ENCODE results near the gene RPS6KB2. TPM values are rescaled to one million over a fixed set of nuclear protein-coding genes. Genes with fewer than 3 reads are reported as not detected.
"Not testable (repeated sequence)": the region's sequence is repeated elsewhere in the genome, so short reads cannot be mapped to it uniquely, and the experiment has no call there.

RPS6KB2 gene
- total RNA-seq, 2 donors from 2014 or later, result 55.0 to 56.1 TPM

DNA sequence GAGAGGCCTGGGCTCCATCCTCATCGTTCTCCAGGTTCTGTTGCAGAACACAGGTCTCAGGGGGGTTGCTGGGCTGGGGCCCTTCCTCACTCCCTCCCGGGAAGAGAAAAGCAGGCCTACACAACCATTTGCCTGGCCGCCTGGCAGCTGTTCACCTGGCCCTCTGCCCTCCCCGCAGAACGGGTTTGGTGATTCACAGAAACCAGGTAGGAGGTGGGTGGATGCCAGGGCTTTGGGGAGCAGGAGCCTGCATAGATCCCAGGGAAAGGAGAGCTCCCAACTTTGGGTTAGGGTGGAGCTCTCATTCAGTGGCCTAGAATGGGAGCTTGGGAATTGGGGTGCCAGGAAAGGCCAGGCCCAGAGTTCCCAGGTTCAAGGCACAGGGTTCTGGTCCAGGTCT is 39.8 kb downstream of the RPS6KB2 start:
- Mint-ChIP-seq H3K27me3 (ENCODE audit: low read depth) (no peaks in the 10 kb centered on the region), H3K36me3 (ENCODE audit: insufficient read depth in 2 of 2) (no peaks in the 10 kb centered on the region), H3K9me3 (no peaks in the 10 kb centered on the region), H3K4me3 (peak overlapping the region; percentile 94 to 95), H3K4me1 (ENCODE audit: low read depth) (peaks cover 50% of the 10 kb centered on the region), H3K27ac (peak overlapping the region; percentile 43)
- DNase-seq (peak; percentile 41 to 45), ATAC-seq (replicated peaks in 1 of 2) (no peak)

- Mint-ChIP-seq H3K4me1 (ENCODE audit: low read depth) (peaks cover 50% of the 10 kb centered on the region), H3K36me3 (ENCODE audit: insufficient read depth in 2 of 2) (no peaks in the 10 kb centered on the region), H3K27me3 (ENCODE audit: low read depth) (no peaks in the 10 kb centered on the region), H3K9me3 (no peaks in the 10 kb centered on the region), H3K4me3 (peak overlapping the region; percentile 94 to 95), H3K27ac (peak overlapping the region; percentile 43)
- ATAC-seq (replicated peaks in 1 of 2) (peak in 1 of 2 donors; percentile 1), DNase-seq (peak in 1 of 2 donors; percentile 40)
Observed at GRCh38 chr11:67468456-67468758, 40.1 kb downstream of the RPS6KB2 start.

GRCh38 chr11:67468759-67469507 is 40.6 kb downstream of the RPS6KB2 start, which contains the start of gene TMEM134:
TMEM134 (minus strand) TSS chr11:67469251; CDS start chr11:67469192, 59 bp downstream.
- no peaks in the 10 kb centered on the region for H3K9me3 Mint-ChIP-seq

DNA sequence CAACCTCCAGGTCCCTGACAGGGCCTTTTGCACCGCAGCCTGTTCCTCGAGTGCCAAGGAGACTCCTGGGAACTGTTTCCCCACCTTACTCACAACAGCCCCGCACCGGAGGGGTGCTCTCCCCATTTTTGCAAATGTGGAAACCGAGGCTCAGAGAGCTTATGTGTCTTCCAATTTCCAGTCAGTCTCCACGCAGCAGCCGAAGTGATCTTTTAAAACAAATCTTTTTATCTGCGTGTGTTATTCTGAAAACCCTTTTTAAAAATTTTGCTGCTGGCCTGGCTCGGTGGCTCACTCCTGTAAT is 41.2 kb downstream of the RPS6KB2 start:
- H3K27me3 Mint-ChIP-seq (ENCODE audit: low read depth), result no peaks in the 10 kb centered on the region
- H3K36me3 Mint-ChIP-seq (ENCODE audit: insufficient read depth in 2 of 2), result no peaks in the 10 kb centered on the region
- DNase-seq (no peak), ATAC-seq (replicated peaks in 1 of 2) (no peak)
- H3K9me3 Mint-ChIP-seq, result no peaks in the 10 kb centered on the region
- peaks cover 41% of the 10 kb centered on the region for H3K4me1 Mint-ChIP-seq (ENCODE audit: low read depth)
- peak overlapping the region; percentile 84 to 94 for H3K4me3 Mint-ChIP-seq
- H3K27ac Mint-ChIP-seq, result peak overlapping the region; percentile 22

More at GRCh38 chr11:67468759-67469507, 40.6 kb downstream of the RPS6KB2 start, which contains the start of gene TMEM134:
- DNase-seq (peak; percentile 92 to 95), ATAC-seq (replicated peaks in 1 of 2) (peak; percentile 85)
- Mint-ChIP-seq H3K4me3 (peak within 1 kb of the TSS; percentile 94 to 95), H3K36me3 (ENCODE audit: insufficient read depth in 2 of 2) (no peaks in the 10 kb centered on the region), H3K27ac (peak within 1 kb of the TSS; percentile 43), H3K4me1 (ENCODE audit: low read depth) (peaks cover 46% of the 10 kb centered on the region), H3K27me3 (ENCODE audit: low read depth) (no peaks in the 10 kb centered on the region)

- H3K4me1 Mint-ChIP-seq (ENCODE audit: low read depth), result peaks cover 36% of the 10 kb centered on the region
- no peak for ATAC-seq (replicated peaks in 1 of 2)
- H3K27ac Mint-ChIP-seq, result no peak overlapping the region
Observed at GRCh38 chr11:67470337-67471002, 42.2 kb downstream of the RPS6KB2 start.

DNA sequence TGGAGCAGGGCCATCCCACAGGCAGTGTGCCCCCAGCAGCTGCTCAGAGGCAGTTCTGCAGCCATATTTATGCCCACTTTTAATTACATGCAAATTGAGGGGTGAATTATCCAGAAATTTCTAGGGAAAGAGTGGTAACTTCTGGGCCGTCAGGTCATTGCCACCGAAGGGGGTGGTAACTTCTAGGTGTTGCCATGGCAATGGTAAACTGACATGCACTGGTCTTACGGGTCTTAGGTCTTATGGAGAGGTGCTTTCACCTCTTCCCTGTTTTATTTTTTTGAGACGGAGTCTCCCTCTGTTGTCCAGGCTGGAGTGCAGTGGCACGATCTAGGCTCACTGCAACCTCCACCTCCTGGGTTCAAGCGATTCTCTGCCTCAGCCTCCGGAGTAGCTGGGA is 44.6 kb downstream of the RPS6KB2 start:
- DNase-seq (no peak), ATAC-seq (replicated peaks in 1 of 2) (no peak)
- Mint-ChIP-seq H3K27me3 (ENCODE audit: low read depth) (no peaks in the 10 kb centered on the region), H3K27ac (no peak overlapping the region), H3K4me1 (ENCODE audit: low read depth) (peaks cover 20% of the 10 kb centered on the region), H3K9me3 (no peaks in the 10 kb centered on the region), H3K4me3 (no peak overlapping the region), H3K36me3 (ENCODE audit: insufficient read depth in 2 of 2) (no peaks in the 10 kb centered on the region)

More at GRCh38 chr11:67470337-67471002, 42.2 kb downstream of the RPS6KB2 start:
- Mint-ChIP-seq H3K36me3 (ENCODE audit: insufficient read depth in 2 of 2) (no peaks in the 10 kb centered on the region), H3K27me3 (ENCODE audit: low read depth) (no peaks in the 10 kb centered on the region), H3K9me3 (no peaks in the 10 kb centered on the region), H3K4me3 (peak overlapping the region in 1 of 2 donors; percentile 84)
- no peak for DNase-seq

- H3K4me1 Mint-ChIP-seq (ENCODE audit: low read depth), result not testable (repeated sequence)
Observed at GRCh38 chr11:67476692-67477091, 48.4 kb downstream of the RPS6KB2 start.

DNA sequence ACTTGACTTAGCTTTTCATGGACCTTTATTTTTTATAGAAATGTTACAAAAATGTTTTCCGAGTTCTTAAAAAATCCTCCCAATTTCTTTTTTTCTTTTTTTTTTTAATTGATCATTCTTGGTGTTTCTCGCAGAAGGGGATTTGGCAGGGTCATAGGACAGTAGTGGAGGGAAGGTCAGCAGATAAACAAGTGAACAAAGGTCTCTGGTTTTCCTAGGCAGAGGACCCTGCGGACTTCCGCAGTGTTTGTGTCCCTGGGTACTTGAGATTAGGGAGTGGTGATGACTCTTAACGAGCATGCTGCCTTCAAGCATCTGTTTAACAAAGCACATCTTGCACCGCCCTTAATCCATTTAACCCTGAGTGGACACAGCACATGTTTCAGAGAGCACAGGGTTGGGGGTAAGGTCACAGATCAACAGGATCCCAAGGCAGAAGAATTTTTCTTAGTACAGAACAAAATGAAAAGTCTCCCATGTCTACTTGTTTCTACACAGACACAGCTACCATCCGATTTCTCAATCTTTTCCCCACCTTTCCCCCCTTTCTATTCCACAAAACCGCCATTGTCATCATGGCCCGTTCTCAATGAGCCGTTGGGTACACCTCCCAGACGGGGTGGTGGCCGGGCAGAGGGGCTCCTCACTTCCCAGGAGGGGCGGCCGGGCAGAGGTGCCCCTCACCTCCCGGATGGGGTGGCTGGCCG is 49.2 kb downstream of the RPS6KB2 start:
- H3K36me3 Mint-ChIP-seq (ENCODE audit: insufficient read depth in 2 of 2); H3K4me1 Mint-ChIP-seq (ENCODE audit: low read depth); H3K27me3 Mint-ChIP-seq (ENCODE audit: low read depth); DNase-seq; H3K9me3 Mint-ChIP-seq; H3K27ac Mint-ChIP-seq; ATAC-seq (replicated peaks in 1 of 2); H3K4me3 Mint-ChIP-seq: not testable (repeated sequence)

More at GRCh38 chr11:67476692-67477091, 48.4 kb downstream of the RPS6KB2 start:
- H3K27me3 Mint-ChIP-seq (ENCODE audit: low read depth); H3K27ac Mint-ChIP-seq; H3K36me3 Mint-ChIP-seq (ENCODE audit: insufficient read depth in 2 of 2); H3K4me3 Mint-ChIP-seq; ATAC-seq (replicated peaks in 1 of 2); DNase-seq; H3K9me3 Mint-ChIP-seq: not testable (repeated sequence)

GRCh38 chr11:67482275-67482826 is 54.1 kb downstream of the RPS6KB2 start:
- Mint-ChIP-seq H3K4me3 (peak overlapping the region; percentile 87 to 96), H3K36me3 (ENCODE audit: insufficient read depth in 2 of 2) (peaks cover 2 to 7% of the 10 kb centered on the region in 2 donors), H3K4me1 (ENCODE audit: low read depth) (peaks cover 51% of the 10 kb centered on the region), H3K27me3 (ENCODE audit: low read depth) (no peaks in the 10 kb centered on the region), H3K9me3 (no peaks in the 10 kb centered on the region), H3K27ac (peak overlapping the region; percentile 98)
- ATAC-seq (replicated peaks in 1 of 2) (no peak), DNase-seq (no peak)

GRCh38 chr11:67482827-67483798 is 54.8 kb downstream of the RPS6KB2 start, which contains the start of gene AIP:
AIP (plus strand) TSS chr11:67483026; CDS start chr11:67483159, 133 bp downstream.
- Mint-ChIP-seq H3K27ac (peak within 1 kb of the TSS; percentile 98), H3K4me3 (peak within 1 kb of the TSS; percentile 87 to 96), H3K4me1 (ENCODE audit: low read depth) (peaks cover 59% of the 10 kb centered on the region), H3K36me3 (ENCODE audit: insufficient read depth in 2 of 2) (peaks cover 5 to 13% of the 10 kb centered on the region in 2 donors), H3K27me3 (ENCODE audit: low read depth) (no peaks in the 10 kb centered on the region), H3K9me3 (peaks cover 1 to 2% of the 10 kb centered on the region in 2 donors)
- DNase-seq, result peak; percentile 97 to 99
- ATAC-seq (replicated peaks in 1 of 2), result peak; percentile 62 to 64

GRCh38 chr11:67483831-67484665 is 55.8 kb downstream of the RPS6KB2 start:
- Mint-ChIP-seq H3K27me3 (ENCODE audit: low read depth) (no peaks in the 10 kb centered on the region), H3K4me1 (ENCODE audit: low read depth) (peaks cover 68% of the 10 kb centered on the region), H3K9me3 (peaks cover 1 to 2% of the 10 kb centered on the region in 2 donors), H3K27ac (peak overlapping the region; percentile 98), H3K36me3 (ENCODE audit: insufficient read depth in 2 of 2) (peaks cover 5 to 13% of the 10 kb centered on the region in 2 donors), H3K4me3 (peak overlapping the region; percentile 87 to 96)
- ATAC-seq (replicated peaks in 1 of 2) (peak; percentile 18 to 33), DNase-seq (peak; percentile 61 to 65)
